GM19240 (cell line): ENCODE measurements around the gene POU3F3.

ENCODE experiments used
- DNase-seq: peaks from one replicate; pipeline ENCODE4 v3.0.0; 2011; ENCODE audit warnings: low spot score; ENCODE audit not compliant: insufficient read length

The POU3F3 gene

DNA sequence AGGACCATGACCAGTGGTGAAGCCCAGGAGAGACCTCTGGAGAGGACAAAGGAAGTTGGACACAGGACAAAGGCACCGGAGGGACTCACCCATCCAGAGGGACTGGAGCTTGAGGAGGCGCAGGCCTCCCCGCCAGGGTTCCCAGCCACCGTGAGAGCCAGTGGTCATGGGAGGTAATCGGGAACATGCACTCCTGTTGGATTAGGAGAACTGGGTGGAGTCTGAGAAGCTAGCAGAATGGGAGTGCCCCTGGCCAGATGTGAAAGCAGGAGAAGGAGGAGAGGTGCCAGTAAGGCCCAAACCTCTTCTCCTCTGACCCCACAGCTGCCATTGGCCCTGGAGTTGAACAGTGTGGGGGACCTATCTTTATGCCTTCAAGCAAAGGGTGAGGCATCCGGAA, 20.3 kb downstream of the POU3F3 start:
- DNase-seq: no peak

- no peak for DNase-seq
These were observed 21.3 kb downstream of the POU3F3 start for GRCh38 chr2:104875262-104875661.

GRCh38 chr2:104876606-104877570, 23.0 kb downstream of the POU3F3 start:
- no peak for DNase-seq

DNA sequence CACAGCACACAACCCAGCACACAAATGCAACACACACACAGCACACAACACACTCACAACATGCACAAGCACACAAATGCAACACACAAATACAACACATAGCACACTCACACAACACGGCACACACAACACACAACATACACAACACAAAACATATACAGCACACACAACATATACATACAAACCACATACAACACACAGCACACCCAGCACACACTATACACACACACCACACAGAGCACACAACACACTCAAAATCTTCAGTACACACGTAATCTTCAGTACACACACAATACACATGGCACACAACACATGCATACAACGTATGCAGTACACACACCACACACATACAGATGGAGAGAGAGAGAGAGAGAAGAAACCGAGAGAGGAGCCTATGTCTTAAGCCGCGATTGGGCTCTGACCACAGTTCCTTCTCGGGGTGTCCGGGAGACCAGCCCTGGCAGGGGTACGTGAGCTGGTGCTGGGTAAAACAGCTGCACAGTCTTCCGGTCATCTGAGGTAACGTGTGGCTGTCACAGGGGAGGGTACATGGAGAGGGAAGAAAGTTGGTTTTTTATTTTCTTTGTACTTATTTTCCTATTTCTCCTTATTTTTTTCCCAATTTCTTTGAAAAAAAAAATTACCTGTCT, 25.1 kb downstream of the POU3F3 start:
- DNase-seq: no peak

GRCh38 chr2:104880076-104880475, 26.2 kb downstream of the POU3F3 start:
- DNase-seq: no peak

DNA sequence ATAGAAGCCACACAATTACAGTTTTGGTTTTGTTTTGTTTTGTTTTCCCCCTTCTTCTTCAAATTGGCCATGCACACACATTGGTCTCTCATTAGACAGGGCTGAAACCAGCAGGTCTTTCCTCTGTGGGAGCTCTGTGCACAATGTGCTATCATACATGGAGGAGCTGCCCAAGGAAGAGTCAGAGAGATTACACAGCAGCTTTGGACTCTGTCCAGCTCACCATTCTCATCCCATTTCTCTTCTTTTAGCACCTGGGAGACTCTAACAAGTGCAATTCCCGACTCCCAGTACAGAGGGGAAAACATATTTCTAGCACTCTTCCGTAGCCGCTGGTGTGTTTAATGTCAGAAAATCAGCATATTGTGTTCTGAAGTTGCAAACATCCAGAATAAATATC, 29.4 kb downstream of the POU3F3 start:
- DNase-seq: no peak

- no peak for DNase-seq
These were observed 31.3 kb downstream of the POU3F3 start for GRCh38 chr2:104885119-104885782.

DNA sequence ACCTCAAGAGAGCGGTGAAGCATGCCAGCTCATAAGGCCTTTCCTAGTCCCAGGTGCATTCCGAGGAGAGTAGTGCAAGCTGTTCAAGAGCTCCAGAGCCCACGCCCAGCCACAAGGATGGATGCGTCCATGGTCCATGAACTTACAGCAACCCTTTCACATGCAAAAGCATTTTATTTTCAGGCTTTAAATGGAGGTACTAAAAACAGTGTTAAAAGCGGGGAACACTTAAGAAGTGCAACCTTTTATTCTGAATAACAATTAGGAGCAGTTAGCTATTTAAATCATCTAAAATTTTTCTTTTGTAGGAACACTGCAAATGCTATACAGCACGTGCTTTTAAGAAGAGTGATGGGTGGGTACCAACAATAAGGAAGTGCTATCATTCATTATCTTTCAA, 33.8 kb downstream of the POU3F3 start:
- no peak for DNase-seq

- no peak for DNase-seq
These were observed 34.8 kb downstream of the POU3F3 start for GRCh38 chr2:104888489-104889258.

DNA sequence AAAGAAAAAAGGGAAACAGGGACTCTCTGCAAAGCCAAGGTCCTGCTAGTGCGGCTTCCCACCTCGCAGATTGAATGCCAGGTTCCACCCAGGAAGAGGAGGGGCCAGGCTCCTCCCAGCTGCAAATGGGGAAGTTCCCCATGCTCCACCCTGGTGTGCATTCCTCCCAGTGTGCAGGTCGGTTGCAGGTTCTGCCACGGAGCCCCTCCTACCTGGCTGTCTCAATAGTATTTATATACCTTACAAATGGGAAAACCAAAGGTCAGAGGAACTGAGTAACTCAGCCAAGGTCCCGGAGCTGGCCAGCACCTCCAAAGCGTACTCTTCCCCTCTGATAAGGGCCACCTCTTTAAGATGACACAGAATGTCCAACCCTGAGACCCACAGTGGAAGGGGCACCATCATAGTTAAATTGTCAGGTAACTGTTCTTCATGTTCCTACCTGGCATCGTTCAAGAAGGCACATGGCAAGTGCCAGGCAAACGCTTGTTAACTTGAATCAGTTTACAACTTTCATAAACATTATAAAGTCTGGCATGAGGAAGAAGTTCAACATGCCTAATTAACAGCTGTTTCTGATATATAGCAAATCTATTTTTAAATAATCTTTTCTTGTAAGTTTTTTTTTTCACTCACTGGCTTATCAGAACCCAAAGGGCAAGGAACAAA, 35.5 kb downstream of the POU3F3 start:
- DNase-seq: no peak

- DNase-seq: no peak
These were observed 36.2 kb downstream of the POU3F3 start for GRCh38 chr2:104889960-104890684.

- DNase-seq: no peak
These were observed 36.8 kb downstream of the POU3F3 start for GRCh38 chr2:104890685-104891069.

GRCh38 chr2:104891145-104891544, 37.2 kb downstream of the POU3F3 start:
- no peak for DNase-seq

- no peak for DNase-seq
These were observed 42.5 kb downstream of the POU3F3 start for GRCh38 chr2:104896446-104896845.

GRCh38 chr2:104897515-104898184, 43.7 kb downstream of the POU3F3 start:
- no peak for DNase-seq

DNA sequence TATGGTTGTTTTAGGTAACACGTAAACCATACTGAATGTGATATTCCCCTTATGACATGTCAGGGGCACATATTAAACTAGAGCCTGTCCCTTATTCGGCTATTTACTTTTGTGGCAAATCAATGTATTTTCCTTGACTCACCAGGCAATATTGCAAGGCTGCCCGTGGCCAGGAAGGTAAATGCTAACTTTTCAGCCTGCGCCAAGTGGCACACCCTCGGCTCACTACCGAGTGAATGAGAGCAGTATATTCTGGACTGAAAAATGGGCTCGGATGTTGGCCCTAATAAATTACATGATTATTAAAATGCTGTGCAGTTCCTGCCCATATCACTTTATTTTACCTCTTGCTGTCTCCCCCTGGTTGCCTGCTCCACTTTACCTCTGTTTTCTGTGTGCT, 46.7 kb downstream of the POU3F3 start:
- no peak for DNase-seq

DNA sequence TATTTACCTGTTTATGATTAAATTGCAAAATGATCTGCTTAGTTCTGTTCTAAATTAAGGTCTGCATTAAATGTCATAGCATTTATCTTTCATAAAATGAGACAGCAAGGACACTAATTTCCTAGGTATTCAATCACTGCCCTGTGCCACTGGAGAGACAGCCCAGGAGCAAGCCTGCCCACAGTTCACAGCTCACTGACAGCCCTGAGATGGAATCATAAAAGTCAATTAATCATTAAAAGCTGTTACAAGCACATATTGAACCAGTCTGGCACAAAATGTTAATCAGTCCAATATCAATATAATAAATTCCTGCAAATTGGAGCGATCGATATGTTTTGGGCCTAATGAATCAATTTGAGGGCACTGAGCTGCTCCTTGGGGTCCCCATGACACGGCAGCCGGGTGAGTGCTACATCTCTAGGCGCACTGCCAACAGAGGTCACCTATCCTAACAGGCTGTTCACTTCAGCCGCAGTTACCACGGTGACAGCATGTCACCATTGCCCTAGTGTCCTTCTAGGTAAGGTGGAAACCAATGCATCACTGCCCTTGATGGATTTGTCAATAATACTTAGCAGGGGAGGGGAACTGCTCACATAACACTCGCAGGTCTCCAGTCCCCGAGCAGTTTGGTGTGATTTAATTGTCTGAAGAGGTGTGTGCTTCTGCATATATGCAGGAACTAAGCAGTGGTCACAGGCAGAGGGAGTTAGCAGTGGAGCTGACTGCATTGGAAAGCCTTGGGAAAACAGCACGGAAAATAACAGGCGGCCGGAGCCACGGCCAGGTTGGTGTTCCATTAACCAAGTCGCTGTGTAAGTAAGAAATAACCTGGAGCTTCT, 47.3 kb downstream of the POU3F3 start:
- DNase-seq: no peak

- no peak for DNase-seq
These were observed 48.4 kb downstream of the POU3F3 start for GRCh38 chr2:104902317-104902716.
